ENCODE data around the gene ARID1B.

- TF ChIP-seq EZH2phosphoT487 (IDR thresholded peaks at IDR 0.05; ENCODE audit: borderline replicate concordance) (no peak), CTCF (IDR thresholded peaks at IDR 0.05 in 2 of 3, conservative IDR thresholded peaks at IDR 0.05 in 1 of 3; ENCODE audit: borderline replicate concordance in 1 of 3, insufficient read depth in 1 of 3, low read depth in 2 of 3, low read length in 2 of 3) (no peak), POLR2AphosphoS5 (IDR thresholded peaks at IDR 0.05; ENCODE audit: low read depth, low read length) (no peak), RAD21 (IDR thresholded peaks at IDR 0.05; ENCODE audit: low read depth) (no peak), JUND (IDR thresholded peaks at IDR 0.05) (no peak), EGR1 (IDR thresholded peaks at IDR 0.05; ENCODE audit: low read depth) (no peak), ZNF274 (IDR thresholded peaks at IDR 0.05; ENCODE audit: low read depth, low read length) (no peak)
- TF ChIP-seq, protein P1, sequence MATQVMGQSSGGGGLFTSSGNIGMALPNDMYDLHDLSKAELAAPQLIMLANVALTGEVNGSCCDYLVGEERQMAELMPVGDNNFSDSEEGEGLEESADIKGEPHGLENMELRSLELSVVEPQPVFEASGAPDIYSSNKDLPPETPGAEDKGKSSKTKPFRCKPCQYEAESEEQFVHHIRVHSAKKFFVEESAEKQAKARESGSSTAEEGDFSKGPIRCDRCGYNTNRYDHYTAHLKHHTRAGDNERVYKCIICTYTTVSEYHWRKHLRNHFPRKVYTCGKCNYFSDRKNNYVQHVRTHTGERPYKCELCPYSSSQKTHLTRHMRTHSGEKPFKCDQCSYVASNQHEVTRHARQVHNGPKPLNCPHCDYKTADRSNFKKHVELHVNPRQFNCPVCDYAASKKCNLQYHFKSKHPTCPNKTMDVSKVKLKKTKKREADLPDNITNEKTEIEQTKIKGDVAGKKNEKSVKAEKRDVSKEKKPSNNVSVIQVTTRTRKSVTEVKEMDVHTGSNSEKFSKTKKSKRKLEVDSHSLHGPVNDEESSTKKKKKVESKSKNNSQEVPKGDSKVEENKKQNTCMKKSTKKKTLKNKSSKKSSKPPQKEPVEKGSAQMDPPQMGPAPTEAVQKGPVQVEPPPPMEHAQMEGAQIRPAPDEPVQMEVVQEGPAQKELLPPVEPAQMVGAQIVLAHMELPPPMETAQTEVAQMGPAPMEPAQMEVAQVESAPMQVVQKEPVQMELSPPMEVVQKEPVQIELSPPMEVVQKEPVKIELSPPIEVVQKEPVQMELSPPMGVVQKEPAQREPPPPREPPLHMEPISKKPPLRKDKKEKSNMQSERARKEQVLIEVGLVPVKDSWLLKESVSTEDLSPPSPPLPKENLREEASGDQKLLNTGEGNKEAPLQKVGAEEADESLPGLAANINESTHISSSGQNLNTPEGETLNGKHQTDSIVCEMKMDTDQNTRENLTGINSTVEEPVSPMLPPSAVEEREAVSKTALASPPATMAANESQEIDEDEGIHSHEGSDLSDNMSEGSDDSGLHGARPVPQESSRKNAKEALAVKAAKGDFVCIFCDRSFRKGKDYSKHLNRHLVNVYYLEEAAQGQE (IDR thresholded peaks at IDR 0.05; ENCODE audit: low read depth) = no peak
Measured at GRCh38 chr6:157107571-157107914, 330.4 kb downstream of the ARID1B start.
